Measurements from ENCODE around the gene RAB15.

RAB15 gene

DNA sequence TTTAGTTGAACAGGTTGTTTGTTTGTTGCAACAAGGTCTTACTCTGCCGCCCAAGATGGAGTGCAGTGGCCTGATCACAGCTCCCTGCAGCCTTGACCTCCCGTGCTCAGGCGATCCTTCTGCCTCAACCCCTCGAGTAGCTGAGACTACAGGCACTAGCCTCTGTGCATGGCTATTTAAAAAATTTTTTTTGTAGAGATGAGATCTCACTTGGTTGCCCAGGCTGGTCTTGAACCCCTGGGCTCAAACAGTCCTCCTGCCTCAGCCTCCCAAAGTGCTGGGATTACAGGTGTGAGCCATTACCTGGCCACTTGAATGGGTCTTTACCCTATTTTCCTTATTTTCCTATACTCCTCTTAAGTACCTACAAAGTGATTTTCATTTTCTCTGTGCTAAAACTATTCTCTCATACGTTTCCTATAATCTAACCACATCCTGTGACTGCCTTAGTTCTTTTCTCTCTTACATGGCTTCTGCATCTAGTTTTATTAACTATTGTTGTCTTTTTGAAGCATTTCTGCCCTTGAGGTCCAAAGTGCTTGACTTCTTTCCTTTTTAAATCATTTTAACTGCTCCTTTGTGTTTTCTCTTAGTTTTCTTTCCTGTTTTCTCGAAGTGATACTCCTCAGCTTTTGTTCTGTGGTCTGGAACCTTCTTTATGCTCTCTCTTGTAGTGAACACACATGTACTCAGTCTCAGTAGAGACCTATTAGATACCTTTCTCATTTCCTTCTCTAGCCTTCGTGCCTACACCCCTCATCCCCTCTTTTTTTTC is 43.7 kb downstream of the RAB15 start:
- no peaks in the 10 kb centered on the region; the same call in 1 of the 2 replicates for H4K20me1 ChIP-seq (ENCODE audit: insufficient read depth, low read length)
- ATAC-seq (ENCODE audit: insufficient read depth, low read depth): peak; percentile 91
- peaks cover 56% of the 10 kb centered on the region for H3K79me2 ChIP-seq (ENCODE audit: insufficient read depth, low read length)
- H3K36me3 ChIP-seq (ENCODE audit: insufficient read depth, low read length): peaks cover 81% of the 10 kb centered on the region
- peak overlapping the region; percentile 32 for H2AFZ ChIP-seq (ENCODE audit: low read depth, low read length)
- TF ChIP-seq EZH2 (IDR thresholded peaks at IDR 0.05; ENCODE audit: borderline replicate concordance, low read depth, low read length, severe bottlenecking): no peak
- peak overlapping the region; percentile 48 for H3K4me2 ChIP-seq (ENCODE audit: insufficient read depth, low read length)
- H3K4me1 ChIP-seq (ENCODE audit: insufficient read depth, low read length): peaks cover 44% of the 10 kb centered on the region
- no peaks in the 10 kb centered on the region for H3K27me3 ChIP-seq (ENCODE audit: insufficient read depth, low read length, poor library complexity)
- H3K4me3 ChIP-seq (ENCODE audit: low read depth in 1 of 2, low read length in 2 of 2): peak overlapping the region in 1 of 2 experiments; percentile 26; a peak in 2 of 4 replicates
- peak overlapping the region; percentile 42 for H3K9ac ChIP-seq (ENCODE audit: low read depth, low read length)
- DNase-seq: peak; percentile 20
- no peaks in the 10 kb centered on the region for H3K9me3 ChIP-seq (ENCODE audit: insufficient read depth, low read length, severe bottlenecking)
- H3K27ac ChIP-seq (ENCODE audit: low read length): peak overlapping the region; percentile 85

DNA sequence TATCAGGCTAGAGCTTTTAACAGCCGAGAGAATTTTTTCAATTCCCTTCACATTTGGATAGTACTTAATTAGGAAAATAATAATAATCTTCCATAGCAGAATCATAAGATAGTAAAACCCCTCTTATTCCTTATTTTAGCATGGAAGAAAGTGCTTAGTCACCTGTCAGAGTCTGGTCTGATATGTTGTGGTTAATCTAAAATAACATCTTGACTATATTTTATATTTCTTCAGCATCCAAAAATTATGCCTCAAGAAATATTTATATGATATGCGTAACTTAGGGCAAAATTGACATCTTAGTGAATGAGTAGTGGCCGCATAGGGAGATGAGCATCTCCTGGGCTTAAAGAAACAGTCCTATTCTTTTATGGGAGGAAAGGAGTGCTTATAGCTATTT is 45.1 kb downstream of the RAB15 start:
- H4K20me1 ChIP-seq (ENCODE audit: insufficient read depth, low read length): no peaks in the 10 kb centered on the region; the same call in 1 of the 2 replicates
- peaks cover 44% of the 10 kb centered on the region for H3K4me1 ChIP-seq (ENCODE audit: insufficient read depth, low read length)
- no peak overlapping the region for H3K9ac ChIP-seq (ENCODE audit: low read depth, low read length)
- peaks cover 61% of the 10 kb centered on the region for H3K79me2 ChIP-seq (ENCODE audit: insufficient read depth, low read length)
- no peak for ATAC-seq (ENCODE audit: insufficient read depth, low read depth)
- no peak for TF ChIP-seq EZH2 (IDR thresholded peaks at IDR 0.05; ENCODE audit: borderline replicate concordance, low read depth, low read length, severe bottlenecking)
- TF ChIP-seq, protein P1, sequence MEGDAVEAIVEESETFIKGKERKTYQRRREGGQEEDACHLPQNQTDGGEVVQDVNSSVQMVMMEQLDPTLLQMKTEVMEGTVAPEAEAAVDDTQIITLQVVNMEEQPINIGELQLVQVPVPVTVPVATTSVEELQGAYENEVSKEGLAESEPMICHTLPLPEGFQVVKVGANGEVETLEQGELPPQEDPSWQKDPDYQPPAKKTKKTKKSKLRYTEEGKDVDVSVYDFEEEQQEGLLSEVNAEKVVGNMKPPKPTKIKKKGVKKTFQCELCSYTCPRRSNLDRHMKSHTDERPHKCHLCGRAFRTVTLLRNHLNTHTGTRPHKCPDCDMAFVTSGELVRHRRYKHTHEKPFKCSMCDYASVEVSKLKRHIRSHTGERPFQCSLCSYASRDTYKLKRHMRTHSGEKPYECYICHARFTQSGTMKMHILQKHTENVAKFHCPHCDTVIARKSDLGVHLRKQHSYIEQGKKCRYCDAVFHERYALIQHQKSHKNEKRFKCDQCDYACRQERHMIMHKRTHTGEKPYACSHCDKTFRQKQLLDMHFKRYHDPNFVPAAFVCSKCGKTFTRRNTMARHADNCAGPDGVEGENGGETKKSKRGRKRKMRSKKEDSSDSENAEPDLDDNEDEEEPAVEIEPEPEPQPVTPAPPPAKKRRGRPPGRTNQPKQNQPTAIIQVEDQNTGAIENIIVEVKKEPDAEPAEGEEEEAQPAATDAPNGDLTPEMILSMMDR (IDR thresholded peaks at IDR 0.05; ENCODE audit: borderline replicate concordance, extremely low read depth, low read length, poor library complexity, severe bottlenecking): no peak
- no peak overlapping the region for H2AFZ ChIP-seq (ENCODE audit: low read depth, low read length)
- no peak for DNase-seq
- H3K27ac ChIP-seq (ENCODE audit: low read length): peak overlapping the region; percentile 74
- H3K4me3 ChIP-seq (ENCODE audit: low read depth in 1 of 2, low read length in 2 of 2): no peak overlapping the region
- H3K27me3 ChIP-seq (ENCODE audit: insufficient read depth, low read length, poor library complexity): no peaks in the 10 kb centered on the region
- peaks cover 68% of the 10 kb centered on the region for H3K36me3 ChIP-seq (ENCODE audit: insufficient read depth, low read length)
- H3K4me2 ChIP-seq (ENCODE audit: insufficient read depth, low read length): peak overlapping the region; percentile 48; the same call in 1 of the 2 replicates
- no peaks in the 10 kb centered on the region for H3K9me3 ChIP-seq (ENCODE audit: insufficient read depth, low read length, severe bottlenecking)

DNA sequence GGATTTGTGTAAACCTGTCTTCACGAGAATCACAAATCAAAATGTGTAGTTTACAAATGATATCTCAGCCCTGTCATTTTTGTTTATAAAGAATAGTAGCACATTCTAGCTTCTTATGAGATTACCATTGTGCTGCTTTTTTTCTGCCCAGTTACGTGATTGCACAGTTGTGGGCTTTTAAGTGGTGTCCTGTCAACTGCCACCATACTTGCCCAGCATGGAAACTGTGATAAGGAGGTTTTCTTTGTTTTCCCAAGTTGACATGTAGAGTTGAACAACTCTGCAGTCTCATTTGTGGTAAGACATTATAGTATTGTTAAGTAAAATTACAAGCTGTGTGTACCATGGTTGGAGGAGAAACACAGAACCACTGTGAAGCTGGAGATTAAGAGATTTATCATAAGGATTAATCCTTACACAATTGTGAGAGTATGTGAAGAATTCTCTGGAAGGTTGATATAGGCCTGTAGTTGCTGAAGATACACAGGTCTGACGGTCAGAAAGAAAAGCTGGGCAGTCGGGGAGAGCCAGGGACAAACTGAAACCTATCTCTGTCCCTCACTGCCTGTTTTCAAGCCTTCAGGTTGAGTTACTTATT is 45.6 kb downstream of the RAB15 start:
- no peak overlapping the region for H3K4me2 ChIP-seq (ENCODE audit: insufficient read depth, low read length)
- no peaks in the 10 kb centered on the region for H3K27me3 ChIP-seq (ENCODE audit: insufficient read depth, low read length, poor library complexity)
- peak overlapping the region; percentile 54 for H3K27ac ChIP-seq (ENCODE audit: low read length)
- no peak for TF ChIP-seq EZH2 (IDR thresholded peaks at IDR 0.05; ENCODE audit: borderline replicate concordance, low read depth, low read length, severe bottlenecking)
- TF ChIP-seq, protein P1 (IDR thresholded peaks at IDR 0.05; ENCODE audit: borderline replicate concordance, extremely low read depth, low read length, poor library complexity, severe bottlenecking): no peak
- no peak for ATAC-seq (ENCODE audit: insufficient read depth, low read depth)
- peaks cover 44% of the 10 kb centered on the region for H3K4me1 ChIP-seq (ENCODE audit: insufficient read depth, low read length)
- no peaks in the 10 kb centered on the region for H3K9me3 ChIP-seq (ENCODE audit: insufficient read depth, low read length, severe bottlenecking)
- DNase-seq: no peak
- H3K79me2 ChIP-seq (ENCODE audit: insufficient read depth, low read length): peaks cover 61% of the 10 kb centered on the region
- H4K20me1 ChIP-seq (ENCODE audit: insufficient read depth, low read length): no peaks in the 10 kb centered on the region; the same call in 1 of the 2 replicates
- H2AFZ ChIP-seq (ENCODE audit: low read depth, low read length): no peak overlapping the region
- H3K36me3 ChIP-seq (ENCODE audit: insufficient read depth, low read length): peaks cover 63% of the 10 kb centered on the region
- no peak overlapping the region for H3K9ac ChIP-seq (ENCODE audit: low read depth, low read length)
- H3K4me3 ChIP-seq (ENCODE audit: low read depth in 1 of 2, low read length in 2 of 2): no peak overlapping the region

DNA sequence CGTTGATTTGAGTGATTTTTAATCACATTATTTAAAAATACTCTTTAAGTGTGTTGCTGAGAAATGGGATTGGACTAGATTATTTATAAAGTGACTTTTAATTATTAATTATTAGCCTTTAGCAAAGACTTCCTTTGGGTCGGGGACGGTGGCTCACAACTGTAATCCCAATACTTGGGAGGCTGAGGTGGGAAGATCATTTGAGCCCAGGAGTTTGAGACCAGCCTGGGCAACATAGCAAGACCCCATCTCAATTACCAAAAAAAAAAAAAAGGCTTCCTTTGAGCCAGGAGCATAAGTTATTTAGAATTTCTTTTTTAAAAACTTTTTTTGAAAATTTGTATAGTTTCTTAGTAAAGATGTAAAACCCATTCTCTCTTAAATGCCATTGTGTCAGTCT is 49.1 kb downstream of the RAB15 start:
- Histone ChIP-seq H3K79me2 (ENCODE audit: insufficient read depth, low read length) (peaks cover 73% of the 10 kb centered on the region), H4K20me1 (ENCODE audit: insufficient read depth, low read length) (peaks cover 11% of the 10 kb centered on the region; the same call in 1 of the 2 replicates), H3K4me1 (ENCODE audit: insufficient read depth, low read length) (peaks cover 26% of the 10 kb centered on the region), H3K9me3 (ENCODE audit: insufficient read depth, low read length, severe bottlenecking) (no peaks in the 10 kb centered on the region), H3K27ac (ENCODE audit: low read length) (no peak overlapping the region), H3K9ac (ENCODE audit: low read depth, low read length) (no peak overlapping the region), H3K27me3 (ENCODE audit: insufficient read depth, low read length, poor library complexity) (no peaks in the 10 kb centered on the region), H3K4me2 (ENCODE audit: insufficient read depth, low read length) (no peak overlapping the region), H3K4me3 (ENCODE audit: low read depth in 1 of 2, low read length in 2 of 2) (no peak overlapping the region), H3K36me3 (ENCODE audit: insufficient read depth, low read length) (peaks cover 38% of the 10 kb centered on the region), H2AFZ (ENCODE audit: low read depth, low read length) (no peak overlapping the region)
- ATAC-seq (ENCODE audit: insufficient read depth, low read depth) (no peak), DNase-seq (no peak)
- TF ChIP-seq, protein P1 (IDR thresholded peaks at IDR 0.05; ENCODE audit: borderline replicate concordance, extremely low read depth, low read length, poor library complexity, severe bottlenecking): no peak
- TF ChIP-seq EZH2 (IDR thresholded peaks at IDR 0.05; ENCODE audit: borderline replicate concordance, low read depth, low read length, severe bottlenecking): no peak

Data from DND-41 (cell line).